ENCODE measurements around the gene DDIT3. TPM values are rescaled to one million over a fixed set of nuclear protein-coding genes. Genes with fewer than 3 reads are reported as not detected.

DDIT3 gene
- total RNA-seq, 1 experiment from 2014 or later, result 15.6 TPM

DNA sequence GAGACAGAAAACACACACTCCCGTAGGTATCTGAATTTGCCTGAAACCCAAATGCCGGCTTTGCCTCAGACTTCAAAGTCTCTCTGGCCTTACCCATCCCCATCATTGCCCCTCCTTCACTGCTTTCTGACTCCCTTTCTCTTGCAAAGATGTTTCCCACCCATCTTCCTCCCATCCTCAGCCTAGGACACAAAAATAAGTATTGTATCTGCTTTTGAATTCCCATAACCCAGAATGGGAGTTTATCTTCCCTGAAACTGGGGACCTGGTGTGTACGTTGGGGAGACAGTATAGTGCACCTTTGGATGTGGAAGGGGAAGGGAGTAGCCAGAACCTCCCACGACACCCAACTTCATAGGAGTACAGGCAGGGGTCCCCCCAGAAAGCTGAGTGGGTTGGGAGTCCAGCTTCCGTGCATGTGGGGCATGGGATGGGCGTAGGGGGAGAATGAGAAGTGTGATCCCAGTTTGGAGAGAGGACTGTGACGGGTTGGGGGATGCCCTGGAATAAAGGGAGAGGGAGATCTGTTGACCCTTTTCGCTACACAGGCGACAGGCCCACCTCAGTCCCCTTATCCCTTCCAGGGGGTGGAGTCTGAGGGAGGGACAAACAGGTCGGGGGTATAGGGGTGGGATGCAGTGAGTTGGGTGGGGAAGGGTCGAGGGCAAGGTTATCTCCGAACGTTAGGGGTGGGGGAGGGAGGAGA, 29.0 kb upstream of the DDIT3 start:
- H3K9me2 ChIP-seq (ENCODE audit: insufficient read depth), result no peaks in the 10 kb centered on the region
- peaks cover 23% of the 10 kb centered on the region for H3K79me2 ChIP-seq (ENCODE audit: low read depth)
- H3K27me3 ChIP-seq (ENCODE audit: insufficient read depth, low read depth), result no peaks in the 10 kb centered on the region
- no TSS peak for BruUV-seq (replicated peaks)
- no peak for DNase-seq
- no peak for TF ChIP-seq EZH2 (IDR thresholded peaks at IDR 0.05; ENCODE audit: low read depth)
- TF ChIP-seq CTCF (conservative IDR thresholded peaks at IDR 0.05), result no peak
- H3K4me1 ChIP-seq (replicated peaks; ENCODE audit: insufficient read depth), result peaks cover 9% of the 10 kb centered on the region
- no peak overlapping the region for H3K27ac ChIP-seq
- CTCF ChIA-PET, result no interaction called here
- H3K36me3 ChIP-seq (ENCODE audit: low read depth), result no peaks in the 10 kb centered on the region
- intact Hi-C loops (cut with micrococcal nuclease; ENCODE audit: unreplicated experiment), result no loop called here
- H3K9me3 ChIP-seq (ENCODE audit: insufficient read depth, low read depth), result no peaks in the 10 kb centered on the region
- H3K4me2 ChIP-seq, result no peak overlapping the region
- no peak overlapping the region for H2AFZ ChIP-seq
- POLR2A ChIA-PET (ENCODE audit: unreplicated experiment), result no interaction called here
- peaks cover 10% of the 10 kb centered on the region; the same call in 1 of the 2 replicates for H4K20me1 ChIP-seq (ENCODE audit: insufficient read depth)
- H3K4me3 ChIP-seq, result no peak overlapping the region
- H3F3A ChIP-seq (ENCODE audit: insufficient read depth, low read depth), result peaks cover 13% of the 10 kb centered on the region; the same call in 1 of the 2 replicates

DNA sequence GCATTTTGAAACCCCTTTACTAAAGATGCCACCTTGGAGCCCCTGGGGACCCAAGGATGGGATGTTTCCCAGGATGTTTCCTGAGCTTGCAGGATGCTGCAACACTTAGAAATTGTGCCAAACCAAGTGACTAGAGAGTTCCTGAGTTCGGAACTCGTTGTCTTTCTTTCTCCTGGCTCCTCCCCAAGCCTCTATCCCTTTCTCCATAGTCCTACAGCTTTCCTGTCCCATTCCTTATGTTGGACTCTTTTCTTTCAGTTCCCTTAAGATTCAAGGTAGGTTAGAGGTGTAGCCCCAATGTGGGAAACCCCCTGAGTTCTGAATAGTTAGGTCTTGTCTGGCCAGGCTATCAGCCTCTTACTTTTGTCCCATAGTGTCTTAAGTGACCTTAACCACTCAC, 28.2 kb upstream of the DDIT3 start:
- no TSS peak for BruUV-seq (replicated peaks)
- peaks cover 13% of the 10 kb centered on the region; the same call in 1 of the 2 replicates for H3F3A ChIP-seq (ENCODE audit: insufficient read depth, low read depth)
- POLR2A ChIA-PET (ENCODE audit: unreplicated experiment), result no interaction called here
- intact Hi-C loops (cut with micrococcal nuclease; ENCODE audit: unreplicated experiment), result no loop called here
- peaks cover 29% of the 10 kb centered on the region for H3K79me2 ChIP-seq (ENCODE audit: low read depth)
- TF ChIP-seq CTCF (conservative IDR thresholded peaks at IDR 0.05) (no peak), EZH2 (IDR thresholded peaks at IDR 0.05; ENCODE audit: low read depth) (no peak)
- H3K4me3 ChIP-seq, result no peak overlapping the region
- no peaks in the 10 kb centered on the region for H3K27me3 ChIP-seq (ENCODE audit: insufficient read depth, low read depth)
- no peak overlapping the region for H3K4me2 ChIP-seq
- no peak overlapping the region for H3K27ac ChIP-seq
- no peaks in the 10 kb centered on the region for H3K9me2 ChIP-seq (ENCODE audit: insufficient read depth)
- no peak overlapping the region for H2AFZ ChIP-seq
- no peak for DNase-seq
- peaks cover 10% of the 10 kb centered on the region; the same call in 1 of the 2 replicates for H4K20me1 ChIP-seq (ENCODE audit: insufficient read depth)
- no peaks in the 10 kb centered on the region for H3K9me3 ChIP-seq (ENCODE audit: insufficient read depth, low read depth)
- CTCF ChIA-PET, result no interaction called here
- H3K4me1 ChIP-seq (replicated peaks; ENCODE audit: insufficient read depth), result peaks cover 9% of the 10 kb centered on the region
- no peaks in the 10 kb centered on the region for H3K36me3 ChIP-seq (ENCODE audit: low read depth)

DNA sequence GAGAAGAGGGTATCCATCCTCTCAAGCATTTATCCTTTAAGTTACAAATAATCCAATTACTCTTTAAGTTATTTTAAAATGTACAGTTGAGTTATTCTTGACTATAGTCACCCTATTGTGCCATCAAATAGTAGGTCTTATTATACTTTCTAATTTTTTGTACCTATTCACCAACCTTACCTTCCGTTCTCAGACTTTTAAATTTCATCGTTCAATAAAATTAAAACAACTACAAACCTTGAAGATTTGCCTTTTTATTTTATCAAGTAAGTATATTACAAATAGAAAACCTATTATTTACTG, 27.6 kb upstream of the DDIT3 start:
- BruUV-seq (replicated peaks), result no TSS peak
- intact Hi-C loops (cut with micrococcal nuclease; ENCODE audit: unreplicated experiment), result no loop called here
- TF ChIP-seq CTCF (conservative IDR thresholded peaks at IDR 0.05) (no peak), EZH2 (IDR thresholded peaks at IDR 0.05; ENCODE audit: low read depth) (no peak)
- Histone ChIP-seq H4K20me1 (ENCODE audit: insufficient read depth) (peaks cover 10% of the 10 kb centered on the region; the same call in 1 of the 2 replicates), H3K9me2 (ENCODE audit: insufficient read depth) (no peaks in the 10 kb centered on the region), H3K4me3 (no peak overlapping the region), H3K4me2 (no peak overlapping the region), H3K9me3 (ENCODE audit: insufficient read depth, low read depth) (no peaks in the 10 kb centered on the region), H2AFZ (no peak overlapping the region), H3F3A (ENCODE audit: insufficient read depth, low read depth) (peaks cover 13% of the 10 kb centered on the region; the same call in 1 of the 2 replicates), H3K27me3 (ENCODE audit: insufficient read depth, low read depth) (no peaks in the 10 kb centered on the region), H3K79me2 (ENCODE audit: low read depth) (peaks cover 29% of the 10 kb centered on the region), H3K27ac (no peak overlapping the region), H3K4me1 (replicated peaks; ENCODE audit: insufficient read depth) (peaks cover 9% of the 10 kb centered on the region), H3K36me3 (ENCODE audit: low read depth) (no peaks in the 10 kb centered on the region)
- CTCF ChIA-PET, result no interaction called here
- DNase-seq, result no peak
- POLR2A ChIA-PET (ENCODE audit: unreplicated experiment), result no interaction called here
